Activated CD8-positive, alpha-beta T cell treated with anti-CD3 and anti-CD28 coated beads, Interleukin-2, amount 10 ng/mL, durations not matched to agents 7 days and 5 days (primary cell): ENCODE measurements around the gene B4GALT6. TPM values are rescaled to one million over a fixed set of nuclear protein-coding genes. Genes with fewer than 3 reads are reported as not detected.

Source experiments
- ATAC-seq: fragments of 150-1000 bp; cut with Tn5 transposase; one replicate; pipeline ENCODE4 v1.10.0; 2021; ENCODE audit warnings: moderate library complexity
- CTCF ChIA-PET: fragments of 350-600 bp; sonication (Branson Sonifier 250); formaldehyde crosslinking; loops from one replicate; lab custom pipeline; 2021; ENCODE audit warnings: antibody characterized with exemption; lab: Charles Lee
- POLR2A ChIA-PET: fragments of 350-600 bp; sonication (Branson Sonifier 250); formaldehyde crosslinking; loops from one replicate; lab custom pipeline; 2021; ENCODE audit warnings: antibody characterized with exemption; lab: Charles Lee
- DNase-seq: peaks from one replicate; pipeline ENCODE4 v3.0.0-alpha.2; 2020
- H3K27ac Mint-ChIP-seq: one replicate; pipeline ENCODE4 v1.8.0; 2021; ENCODE audit warnings: mild to moderate bottlenecking, mixed read lengths
- H3K27me3 Mint-ChIP-seq: one replicate; pipeline ENCODE4 v1.8.0; 2021; ENCODE audit warnings: low read depth, mixed read lengths
- H3K36me3 Mint-ChIP-seq: one replicate; pipeline ENCODE4 v1.8.0; 2021; ENCODE audit warnings: low read depth, mixed read lengths
- H3K4me1 Mint-ChIP-seq: one replicate; pipeline ENCODE4 v1.8.0; 2021; ENCODE audit warnings: low read depth, mixed read lengths
- H3K4me3 Mint-ChIP-seq: one replicate; pipeline ENCODE4 v1.8.0; 2021; ENCODE audit warnings: mild to moderate bottlenecking, mixed read lengths
- H3K9me3 Mint-ChIP-seq: one replicate; pipeline ENCODE4 v1.8.0; 2022; ENCODE audit warnings: mixed read lengths; ENCODE audit not compliant: insufficient read depth
- total RNA-seq, 2 experiments: library from RNA; stranded (reverse); gene quantifications; one replicate each; pipeline ENCODE4 v1.2.3, GENCODE V29; 2021

B4GALT6 gene
- total RNA-seq, 2 experiments from 2014 or later, result 1.0 to 1.3 TPM

GRCh38 chr18:31672628-31673135 is 11.7 kb downstream of the B4GALT6 start:
- Mint-ChIP-seq H3K27me3 (peaks cover 8% of the 10 kb centered on the region), H3K27ac (no peak overlapping the region), H3K4me1 (no peaks in the 10 kb centered on the region), H3K4me3 (no peak overlapping the region), H3K36me3 (no peaks in the 10 kb centered on the region), H3K9me3 (no peaks in the 10 kb centered on the region)
- CTCF ChIA-PET, result no interaction called here
- ATAC-seq (no peak), DNase-seq (no peak)
- POLR2A ChIA-PET, result no interaction called here

GRCh38 chr18:31671951-31672350 is 12.4 kb downstream of the B4GALT6 start:
- ChIA-PET CTCF (no interaction called here), POLR2A (no interaction called here)
- DNase-seq (no peak), ATAC-seq (no peak)
- Mint-ChIP-seq H3K9me3 (no peaks in the 10 kb centered on the region), H3K4me1 (no peaks in the 10 kb centered on the region), H3K4me3 (no peak overlapping the region), H3K27me3 (peaks cover 8% of the 10 kb centered on the region), H3K27ac (no peak overlapping the region), H3K36me3 (no peaks in the 10 kb centered on the region)

DNA sequence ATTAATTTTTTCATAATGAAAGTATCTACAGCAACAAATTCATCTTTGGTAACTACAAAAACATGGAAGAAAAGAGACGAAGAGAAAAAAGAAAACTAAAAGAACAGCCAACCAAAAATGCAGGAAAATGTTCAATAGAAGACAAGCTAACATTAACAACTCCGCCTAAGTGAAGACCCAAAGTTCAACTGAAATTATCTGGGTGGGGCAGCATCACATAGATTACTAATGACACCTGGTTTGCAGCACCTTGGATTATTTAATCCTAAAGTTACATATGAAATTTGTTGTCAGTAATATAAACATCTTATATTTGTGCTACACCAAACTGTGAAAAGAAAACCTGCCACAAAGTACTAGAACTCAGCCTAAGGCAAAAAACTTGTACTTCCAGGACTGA is 14.8 kb downstream of the B4GALT6 start:
- DNase-seq (no peak), ATAC-seq (no peak)
- no peaks in the 10 kb centered on the region for H3K4me1 Mint-ChIP-seq
- CTCF ChIA-PET, result no interaction called here
- POLR2A ChIA-PET, result no interaction called here
- H3K27me3 Mint-ChIP-seq, result peaks cover 3% of the 10 kb centered on the region
- no peaks in the 10 kb centered on the region for H3K9me3 Mint-ChIP-seq
- H3K4me3 Mint-ChIP-seq, result no peak overlapping the region
- H3K27ac Mint-ChIP-seq, result no peak overlapping the region
- H3K36me3 Mint-ChIP-seq, result no peaks in the 10 kb centered on the region

GRCh38 chr18:31667185-31667584 is 17.2 kb downstream of the B4GALT6 start:
- Mint-ChIP-seq H3K4me3 (no peak overlapping the region), H3K27me3 (peaks cover 6% of the 10 kb centered on the region), H3K9me3 (no peaks in the 10 kb centered on the region), H3K36me3 (no peaks in the 10 kb centered on the region), H3K4me1 (no peaks in the 10 kb centered on the region), H3K27ac (no peak overlapping the region)
- POLR2A ChIA-PET, result no interaction called here
- ATAC-seq, result no peak
- DNase-seq, result no peak
- CTCF ChIA-PET, result interaction anchor here (0.6 kb wide), 1 partner anchor 14 kb away, joined by 3 read pairs; no protein-coding TSS in a partner anchor

GRCh38 chr18:31666055-31666454 is 18.3 kb downstream of the B4GALT6 start:
- ChIA-PET CTCF (interaction anchor here (1.1 kb wide), 1 partner anchor 56 kb away, joined by 3 read pairs; no protein-coding TSS in a partner anchor), POLR2A (no interaction called here)
- no peaks in the 10 kb centered on the region for H3K36me3 Mint-ChIP-seq
- ATAC-seq, result no peak
- no peaks in the 10 kb centered on the region for H3K4me1 Mint-ChIP-seq
- H3K27me3 Mint-ChIP-seq, result peaks cover 4% of the 10 kb centered on the region
- DNase-seq, result no peak
- H3K27ac Mint-ChIP-seq, result no peak overlapping the region
- no peak overlapping the region for H3K4me3 Mint-ChIP-seq
- H3K9me3 Mint-ChIP-seq, result no peaks in the 10 kb centered on the region

- no peak for DNase-seq
- Mint-ChIP-seq H3K4me3 (no peak overlapping the region), H3K36me3 (no peaks in the 10 kb centered on the region), H3K9me3 (no peaks in the 10 kb centered on the region), H3K4me1 (peaks cover 5% of the 10 kb centered on the region), H3K27ac (no peak overlapping the region), H3K27me3 (peaks cover 3% of the 10 kb centered on the region)
- CTCF ChIA-PET, result no interaction called here
- POLR2A ChIA-PET, result no interaction called here
- no peak for ATAC-seq
These were observed 20.3 kb downstream of the B4GALT6 start for GRCh38 chr18:31664101-31664500.

DNA sequence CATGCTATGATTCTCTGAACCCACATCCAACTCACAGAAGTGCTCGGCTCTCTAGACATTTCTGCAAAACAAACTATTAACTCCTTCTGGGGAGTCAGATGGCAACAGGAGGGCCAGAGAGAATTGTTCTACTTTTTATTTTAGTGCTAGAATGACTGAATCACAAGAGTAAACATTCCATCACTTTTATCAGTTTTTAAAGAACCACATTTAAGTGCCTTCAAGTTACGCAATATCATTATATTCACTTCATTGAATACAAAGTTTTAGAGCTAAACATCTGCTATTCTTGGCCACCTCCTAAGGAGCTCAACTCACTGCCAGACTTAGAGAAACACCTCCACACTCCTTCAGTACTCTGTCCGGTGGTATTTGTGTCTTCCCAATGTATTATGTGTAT is 22.4 kb downstream of the B4GALT6 start:
- Mint-ChIP-seq H3K36me3 (no peaks in the 10 kb centered on the region), H3K4me3 (no peak overlapping the region), H3K4me1 (peaks cover 9% of the 10 kb centered on the region), H3K27ac (no peak overlapping the region), H3K27me3 (peaks cover 3% of the 10 kb centered on the region), H3K9me3 (no peaks in the 10 kb centered on the region)
- DNase-seq (no peak), ATAC-seq (no peak)
- POLR2A ChIA-PET, result no interaction called here
- CTCF ChIA-PET, result no interaction called here

DNA sequence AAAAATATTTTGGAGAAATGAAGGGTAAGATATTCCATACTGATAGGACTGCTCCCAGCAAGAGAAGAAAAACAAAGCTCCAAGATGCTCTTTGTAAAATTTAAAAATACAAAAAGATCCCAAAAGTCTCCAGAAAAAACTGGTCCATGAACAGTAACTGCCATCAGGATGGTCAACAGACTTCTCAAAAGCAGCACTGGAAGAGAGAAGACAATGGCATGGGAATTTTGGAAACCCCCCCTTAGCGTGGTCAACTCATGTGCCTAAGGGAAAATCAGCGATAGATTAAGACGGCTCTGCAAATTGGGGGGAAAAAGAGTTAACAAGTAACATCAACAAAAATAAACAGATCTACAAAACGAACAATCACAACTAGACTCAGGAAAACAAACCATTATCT is 23.6 kb downstream of the B4GALT6 start:
- no peak for ATAC-seq
- H3K4me1 Mint-ChIP-seq, result peaks cover 9% of the 10 kb centered on the region
- ChIA-PET POLR2A (no interaction called here), CTCF (no interaction called here)
- peaks cover 3% of the 10 kb centered on the region for H3K27me3 Mint-ChIP-seq
- H3K9me3 Mint-ChIP-seq, result no peaks in the 10 kb centered on the region
- H3K4me3 Mint-ChIP-seq, result no peak overlapping the region
- no peak overlapping the region for H3K27ac Mint-ChIP-seq
- H3K36me3 Mint-ChIP-seq, result no peaks in the 10 kb centered on the region
- DNase-seq, result no peak

DNA sequence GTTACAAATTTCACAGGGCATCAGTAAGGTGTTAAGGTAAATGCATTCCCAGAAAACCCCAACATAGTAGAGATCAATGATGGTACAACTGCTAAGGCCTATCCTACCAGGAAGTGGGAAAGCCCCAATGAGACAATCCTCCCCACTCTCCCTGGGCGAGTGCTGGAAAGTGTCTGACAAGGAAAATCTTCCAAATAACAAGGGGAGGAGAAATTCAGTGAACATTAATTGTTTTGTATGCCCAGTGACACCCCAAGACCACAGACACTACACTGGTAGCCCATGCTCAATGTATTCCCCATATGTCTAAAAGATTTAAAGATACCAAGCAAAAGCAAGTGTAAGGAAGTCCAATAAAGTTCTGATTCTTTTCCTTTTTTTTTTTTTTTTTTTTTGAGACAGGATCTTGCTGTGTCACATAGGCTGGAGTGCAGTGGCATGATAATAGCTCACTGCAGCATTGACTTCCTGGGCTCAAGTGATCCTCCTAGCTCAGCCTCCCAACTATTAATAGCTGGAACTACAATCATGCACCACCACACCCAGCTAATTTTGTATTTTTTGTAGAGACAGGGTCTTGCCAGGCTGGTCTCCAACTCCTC is 24.7 kb downstream of the B4GALT6 start:
- Mint-ChIP-seq H3K27me3 (peaks cover 4% of the 10 kb centered on the region), H3K36me3 (no peaks in the 10 kb centered on the region), H3K4me1 (peaks cover 9% of the 10 kb centered on the region), H3K9me3 (no peaks in the 10 kb centered on the region), H3K4me3 (no peak overlapping the region), H3K27ac (peak overlapping the region; percentile 41)
- ChIA-PET CTCF (interaction anchor here (2.2 kb wide), 1 partner anchor 9 kb away, joined by 6 read pairs; no protein-coding TSS in a partner anchor), POLR2A (no interaction called here)
- DNase-seq, result no peak
- no peak for ATAC-seq

GRCh38 chr18:31658670-31659575 is 25.5 kb downstream of the B4GALT6 start:
- Mint-ChIP-seq H3K9me3 (no peaks in the 10 kb centered on the region), H3K27ac (peak overlapping the region; percentile 61), H3K36me3 (no peaks in the 10 kb centered on the region), H3K27me3 (peaks cover 3% of the 10 kb centered on the region), H3K4me1 (peaks cover 9% of the 10 kb centered on the region), H3K4me3 (no peak overlapping the region)
- peak; percentile 58 for ATAC-seq
- CTCF ChIA-PET, result interaction anchor here (0.8 to 2.2 kb wide), 2 partner anchors 8 to 63 kb away, joined by 3 to 6 read pairs; no protein-coding TSS in a partner anchor
- POLR2A ChIA-PET, result no interaction called here
- no peak for DNase-seq

DNA sequence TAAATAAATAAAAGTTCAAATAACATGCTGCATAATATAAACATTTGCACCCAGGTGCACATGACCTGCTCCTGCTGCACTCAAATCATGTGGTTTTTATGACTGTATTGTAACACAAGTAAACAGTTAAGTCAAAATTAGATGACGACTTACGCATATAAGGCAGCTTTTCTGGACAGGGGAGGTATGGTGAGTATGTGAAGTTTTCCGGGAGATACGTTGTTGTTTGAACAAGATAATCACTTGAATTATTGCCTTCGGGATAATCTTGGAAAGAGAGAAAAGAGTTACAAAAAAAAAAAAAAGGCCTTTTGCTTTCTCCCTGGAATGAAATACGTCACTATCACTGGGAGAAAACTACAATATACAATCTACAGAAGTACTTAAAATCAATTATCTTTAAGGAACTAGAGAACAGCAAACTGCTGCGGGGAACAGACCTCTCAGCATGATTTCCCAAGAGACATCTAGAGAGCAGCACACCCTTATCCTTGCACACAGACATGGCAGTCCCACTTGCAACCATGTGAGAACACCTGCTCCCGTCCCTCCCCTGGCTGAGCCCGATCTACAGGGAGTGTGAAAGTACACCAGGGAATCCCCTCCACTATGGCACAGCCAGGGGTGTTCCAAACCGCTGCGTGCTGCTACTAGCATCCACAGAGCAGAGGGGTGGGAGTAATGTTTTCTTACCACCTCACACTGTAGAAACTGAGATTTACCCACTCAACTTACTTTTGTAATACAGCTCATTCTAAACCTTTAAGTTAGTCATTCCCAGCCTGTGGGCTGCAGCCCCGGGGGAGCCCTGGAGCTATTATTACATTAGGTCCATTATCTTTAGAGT is 26.3 kb downstream of the B4GALT6 start:
- ATAC-seq (no peak), DNase-seq (no peak)
- no peak overlapping the region for H3K27ac Mint-ChIP-seq
- peaks cover 3% of the 10 kb centered on the region for H3K27me3 Mint-ChIP-seq
- ChIA-PET CTCF (interaction anchor here (2.2 kb wide), 1 partner anchor 7 kb away, joined by 6 read pairs; no protein-coding TSS in a partner anchor), POLR2A (no interaction called here)
- no peaks in the 10 kb centered on the region for H3K36me3 Mint-ChIP-seq
- H3K4me3 Mint-ChIP-seq, result no peak overlapping the region
- H3K9me3 Mint-ChIP-seq, result no peaks in the 10 kb centered on the region
- H3K4me1 Mint-ChIP-seq, result peaks cover 9% of the 10 kb centered on the region
